Ovary (tissue), 9 donors: ENCODE results near the gene KCNIP1. TPM values are rescaled to one million over a fixed set of nuclear protein-coding genes. Genes with fewer than 3 reads are reported as not detected.

Experiments used
- DNase-seq, 5 donors: peaks; one replicate each; pipeline ENCODE4 v3.0.0-alpha.2; 2019 to 2020
- H3K27ac ChIP-seq, 2 donors: fragments of 200-600 bp; one replicate each; pipeline versions ENCODE4 v1.5.1 to v1.8.0; 2019 to 2022
- H3K27me3 ChIP-seq: fragments of 200-600 bp; one replicate; pipeline ENCODE4 v1.8.0; 2022
- H3K36me3 ChIP-seq: fragments of 200-600 bp; sonication (generic); one replicate; pipeline ENCODE4 v1.5.1; 2019
- H3K4me1 ChIP-seq: one replicate; pipeline ENCODE4 v1.8.1; 2013; ENCODE audit warnings: mild to moderate bottlenecking, moderate library complexity; ENCODE audit not compliant: insufficient read depth
- H3K4me3 ChIP-seq: fragments of 200-600 bp; sonication (generic); one replicate; pipeline ENCODE4 v1.5.1; 2017
- H3K9me3 ChIP-seq, 2 donors: fragments of 200-600 bp in 1 of 2; sonication (generic) in 1 of 2; one replicate each; pipeline versions ENCODE4 v1.5.1 to v1.8.1; 2013 to 2019; ENCODE audit warnings: mild to moderate bottlenecking in 1 of 2, moderate library complexity in 1 of 2
- EP300 ChIP-seq: sonication (generic); formaldehyde crosslinking; IDR thresholded peaks from one replicate; pipeline ENCODE4 v1.6.1; 2017; ENCODE audit warnings: antibody characterized with exemption
- POLR2A ChIP-seq: fragments of 450-650 bp; IDR thresholded peaks from one replicate; pipeline ENCODE4 v1.6.1; 2017; ENCODE audit warnings: antibody characterized with exemption, mild to moderate bottlenecking, moderate library complexity
- WGBS, 3 donors: extraction: QIAGEN DNeasy Blood & Tissue Kit in 1 of 3; methylation state at CpG; one replicate each; pipeline versions ENCODE4 v1.1.5 to v1.1.7; 2013 to 2017; 5-methylcytosine and 5-hydroxymethylcytosine counted together
- intact Hi-C, 4 donors: fragments of 100-400 bp; cut with DNase I; formaldehyde crosslinking; loops; one replicate each; pipeline versions ENCODE4 v1.11.0 to v1.15.1; 2022 to 2023
- polyA plus RNA-seq, 2 donors: library from polyadenylated mRNA; stranded (reverse); fragments of 200-250 nt in 1 of 2; fragments of 350-450 nt in 1 of 2; fragmentation: Illumina TruSeq in 1 of 2; extraction: RNeasy Lipid Tissue Mini Kit (QIAGEN cat#74804) in 1 of 2; gene quantifications; one replicate each; pipeline ENCODE4 v1.2.3, GENCODE V29; 2013 to 2014
- total RNA-seq, 7 donors: library from RNA; depleted of rRNA in 2 of 7; stranded (reverse); fragments of >200 nt in 2 of 7; fragmentation: NEBNext Ultra II Directional in 3 of 7; extraction: Animal tissue kit (Norgen Biotek cat#: 25700) in 3 of 7; gene quantifications; one replicate each; pipeline versions ENCODE4 v1.1.0 to v1.2.4, GENCODE V29; 2016 to 2023
- TF ChIP-seq, protein P1 (sequence below), 3 donors: fragments of 450-650 bp in 2 of 3; fragments of 200-600 bp in 1 of 3; IDR thresholded peaks; one replicate each; pipeline versions ENCODE4 v1.5.1 to v1.8.0; 2016 to 2022; ENCODE audit warnings: antibody characterized with exemption in 3 of 3, mild to moderate bottlenecking in 1 of 3
- donor health status: DM: no; HTN: no; CAD: no; lungs with moderate emphysema.
- donor health status: DM: no; HTN: no; CAD: no.
- donor health status: Bipolar disorder and iron deficiency.
- donor health status: DM: yes; HTN: yes; CAD: no.
- donor health status: DM: no; HTN: no; CAD: no.
- donor health status: DM: yes; HTN: yes; CAD: no.

Gene KCNIP1
- total and polyA plus RNA-seq, 9 donors, result 0.20 to 2.2 (median 0.66) TPM

DNA sequence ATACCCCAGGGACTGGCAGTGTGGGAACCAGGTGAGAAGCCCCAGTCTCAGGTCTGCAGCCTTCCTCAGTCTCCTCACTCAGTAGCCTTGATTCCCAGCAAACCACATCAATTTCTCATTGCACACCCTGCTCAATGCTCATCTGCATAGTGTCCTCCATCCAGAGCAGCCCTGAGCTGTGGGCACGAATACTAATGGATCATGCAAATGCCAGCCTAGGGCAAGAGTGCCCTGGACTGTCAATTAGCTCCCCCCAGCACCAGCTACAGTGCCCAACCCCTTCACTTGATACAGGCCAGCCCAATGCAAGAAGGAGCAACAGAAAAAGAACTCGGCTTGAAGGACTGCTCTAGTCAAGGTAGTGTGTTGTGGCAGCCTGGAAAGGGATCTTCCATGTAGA, 9.8 kb upstream of the KCNIP1 start:
- intact Hi-C loops, result no loop called here
- Histone ChIP-seq H3K4me1 (no peaks in the 10 kb centered on the region), H3K27me3 (no peaks in the 10 kb centered on the region), H3K9me3 (no peaks in the 10 kb centered on the region), H3K4me3 (no peak overlapping the region), H3K27ac (no peak overlapping the region), H3K36me3 (no peaks in the 10 kb centered on the region)
- DNase-seq, result no peak
- TF ChIP-seq, protein P1, sequence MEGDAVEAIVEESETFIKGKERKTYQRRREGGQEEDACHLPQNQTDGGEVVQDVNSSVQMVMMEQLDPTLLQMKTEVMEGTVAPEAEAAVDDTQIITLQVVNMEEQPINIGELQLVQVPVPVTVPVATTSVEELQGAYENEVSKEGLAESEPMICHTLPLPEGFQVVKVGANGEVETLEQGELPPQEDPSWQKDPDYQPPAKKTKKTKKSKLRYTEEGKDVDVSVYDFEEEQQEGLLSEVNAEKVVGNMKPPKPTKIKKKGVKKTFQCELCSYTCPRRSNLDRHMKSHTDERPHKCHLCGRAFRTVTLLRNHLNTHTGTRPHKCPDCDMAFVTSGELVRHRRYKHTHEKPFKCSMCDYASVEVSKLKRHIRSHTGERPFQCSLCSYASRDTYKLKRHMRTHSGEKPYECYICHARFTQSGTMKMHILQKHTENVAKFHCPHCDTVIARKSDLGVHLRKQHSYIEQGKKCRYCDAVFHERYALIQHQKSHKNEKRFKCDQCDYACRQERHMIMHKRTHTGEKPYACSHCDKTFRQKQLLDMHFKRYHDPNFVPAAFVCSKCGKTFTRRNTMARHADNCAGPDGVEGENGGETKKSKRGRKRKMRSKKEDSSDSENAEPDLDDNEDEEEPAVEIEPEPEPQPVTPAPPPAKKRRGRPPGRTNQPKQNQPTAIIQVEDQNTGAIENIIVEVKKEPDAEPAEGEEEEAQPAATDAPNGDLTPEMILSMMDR (IDR thresholded peaks at IDR 0.05), result no peak
- TF ChIP-seq EP300 (no peak), POLR2A (no peak)
- 86 to 92% (median 90%) methylated on average over 2 of the region's 2 CpGs for WGBS, 3 donors

DNA sequence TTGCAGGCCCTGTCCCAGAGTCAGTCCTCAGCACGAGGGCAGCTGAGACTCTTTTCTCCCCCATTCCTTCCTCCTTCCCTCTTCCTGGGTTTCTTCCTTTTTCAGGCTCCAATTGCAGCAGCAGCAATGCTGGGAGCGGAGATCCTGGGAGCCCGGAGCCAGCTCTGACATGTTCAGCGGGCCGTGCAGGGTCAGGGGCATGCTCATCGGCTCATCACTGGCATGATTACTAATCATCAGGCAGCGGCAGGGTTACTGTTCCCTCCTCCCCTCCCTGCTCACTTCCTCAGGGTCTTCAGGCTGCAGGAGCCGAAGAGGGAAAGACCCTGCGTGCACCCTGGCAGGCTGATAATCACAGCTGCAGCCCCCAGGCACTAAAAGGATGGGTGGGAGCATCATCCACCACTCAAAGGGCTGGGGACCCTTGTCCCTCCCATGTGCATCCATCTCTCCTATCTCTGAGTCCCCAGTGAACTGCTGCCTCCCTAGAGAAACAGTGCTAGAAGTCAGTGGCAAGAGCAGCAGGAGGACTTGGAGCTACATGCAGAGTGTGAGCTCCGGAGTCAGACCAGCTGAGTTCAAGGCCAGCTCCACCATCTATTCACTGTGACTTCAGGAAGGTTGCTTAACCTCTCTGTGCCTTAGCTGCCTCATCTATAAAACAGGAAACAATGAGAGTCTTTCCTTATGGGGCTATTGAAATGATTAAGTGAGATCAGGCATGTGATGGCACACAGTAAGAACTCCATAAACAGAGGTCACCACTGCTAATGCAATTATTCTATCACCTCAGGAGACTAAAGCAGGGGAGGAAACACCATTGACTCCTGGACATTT, 7.8 kb upstream of the KCNIP1 start:
- H3K27ac ChIP-seq, result no peak overlapping the region
- no peaks in the 10 kb centered on the region for H3K4me1 ChIP-seq
- TF ChIP-seq EP300 (no peak), POLR2A (no peak)
- TF ChIP-seq, protein P1 (IDR thresholded peaks at IDR 0.05), result no peak
- H3K36me3 ChIP-seq, result no peaks in the 10 kb centered on the region
- intact Hi-C loops, result no loop called here
- no peak overlapping the region for H3K4me3 ChIP-seq
- 47 to 65% (median 47%) methylated on average over 10 of the region's 10 CpGs for WGBS, 3 donors
- DNase-seq, result no peak
- no peaks in the 10 kb centered on the region for H3K27me3 ChIP-seq
- no peaks in the 10 kb centered on the region for H3K9me3 ChIP-seq

DNA sequence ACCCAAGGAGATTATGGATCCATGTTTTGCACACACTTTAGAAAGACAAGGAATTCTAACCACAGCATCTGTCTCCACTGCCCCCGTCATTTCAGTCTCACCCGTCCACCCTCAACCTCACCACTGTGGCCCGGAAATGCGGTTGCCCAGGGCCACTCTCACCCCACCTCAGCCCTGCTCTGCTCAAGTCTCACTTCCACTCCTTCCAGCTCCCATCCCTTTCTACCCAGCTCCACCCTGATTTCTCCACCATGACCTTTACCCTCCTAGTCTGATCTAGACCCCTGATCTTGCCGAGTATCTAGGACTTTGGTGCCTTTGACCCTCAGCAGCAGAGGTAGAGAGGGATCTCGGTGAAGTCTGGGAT, 7.2 kb upstream of the KCNIP1 start:
- TF ChIP-seq EP300 (no peak), POLR2A (no peak)
- TF ChIP-seq, protein P1 (IDR thresholded peaks at IDR 0.05), result no peak
- no peaks in the 10 kb centered on the region for H3K9me3 ChIP-seq
- intact Hi-C loops, result no loop called here
- no peaks in the 10 kb centered on the region for H3K27me3 ChIP-seq
- no peak overlapping the region for H3K4me3 ChIP-seq
- WGBS, 3 donors, result 76 to 84% (median 82%) methylated on average over 6 of the region's 6 CpGs
- H3K4me1 ChIP-seq, result no peaks in the 10 kb centered on the region
- H3K27ac ChIP-seq, result no peak overlapping the region
- no peaks in the 10 kb centered on the region for H3K36me3 ChIP-seq
- DNase-seq, result no peak

DNA sequence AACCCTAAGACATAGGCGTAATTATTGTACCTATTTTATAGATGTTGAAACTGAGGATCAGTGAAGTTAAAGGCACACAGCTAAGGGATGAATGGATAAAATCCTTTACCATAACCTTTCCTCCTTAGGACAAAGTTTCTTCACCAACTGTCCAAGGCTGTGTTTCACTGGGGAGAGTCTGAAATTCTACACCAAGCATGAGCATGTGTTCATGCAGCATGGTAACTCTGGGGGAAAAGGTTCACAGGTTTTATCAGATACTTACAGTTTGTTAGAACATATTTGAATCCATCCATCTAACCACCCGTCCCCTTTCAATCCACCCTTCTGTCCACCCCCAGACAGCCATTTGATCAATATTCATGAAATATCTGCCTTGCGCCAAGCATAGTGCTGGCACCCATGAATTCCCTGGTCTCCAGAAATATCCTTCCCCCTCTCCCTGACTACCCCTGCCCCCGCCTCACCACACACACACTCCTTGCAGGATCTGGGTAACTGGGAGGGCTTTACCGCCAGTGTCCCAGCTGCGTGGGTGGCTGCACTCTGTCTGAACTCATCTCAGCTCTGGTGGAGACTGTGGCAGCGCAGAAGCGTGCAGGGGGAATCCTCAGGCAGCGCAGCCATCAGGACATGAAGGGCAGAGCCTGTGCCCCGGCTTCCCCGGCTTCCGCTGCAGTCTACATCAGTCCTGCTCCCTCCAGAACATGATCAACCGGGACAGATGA, 6.3 kb upstream of the KCNIP1 start:
- Histone ChIP-seq H3K4me3 (no peak overlapping the region), H3K9me3 (no peaks in the 10 kb centered on the region), H3K27ac (no peak overlapping the region), H3K36me3 (no peaks in the 10 kb centered on the region), H3K4me1 (no peaks in the 10 kb centered on the region), H3K27me3 (no peaks in the 10 kb centered on the region)
- no peak for DNase-seq
- TF ChIP-seq EP300 (no peak), POLR2A (no peak)
- TF ChIP-seq, protein P1 (IDR thresholded peaks at IDR 0.05), result no peak
- WGBS, 3 donors, result 34 to 61% (median 35%) methylated on average over 13 of the region's 13 CpGs
- intact Hi-C loops, result no loop called here
